Vagina (tissue), 2 donors: ENCODE data around the gene HIVEP2.

Experiments used
- POLR2A ChIP-seq, 2 donors: fragments of 450-650 bp; IDR thresholded peaks; one replicate each; pipeline ENCODE4 v1.6.1; 2017; ENCODE audit warnings: antibody characterized with exemption in 2 of 2, mild to moderate bottlenecking in 2 of 2, moderate library complexity in 2 of 2
- TF ChIP-seq, protein P1 (sequence below), 3 experiments: fragments of 450-650 bp in 2 of 3; fragments of 200-600 bp in 1 of 3; sonication (generic) in 1 of 3; IDR thresholded peaks; one replicate each; pipeline ENCODE4 v1.5.1; 2017 to 2019; ENCODE audit warnings: antibody characterized with exemption in 3 of 3, mild to moderate bottlenecking in 2 of 3, moderate library complexity in 2 of 3

DNA sequence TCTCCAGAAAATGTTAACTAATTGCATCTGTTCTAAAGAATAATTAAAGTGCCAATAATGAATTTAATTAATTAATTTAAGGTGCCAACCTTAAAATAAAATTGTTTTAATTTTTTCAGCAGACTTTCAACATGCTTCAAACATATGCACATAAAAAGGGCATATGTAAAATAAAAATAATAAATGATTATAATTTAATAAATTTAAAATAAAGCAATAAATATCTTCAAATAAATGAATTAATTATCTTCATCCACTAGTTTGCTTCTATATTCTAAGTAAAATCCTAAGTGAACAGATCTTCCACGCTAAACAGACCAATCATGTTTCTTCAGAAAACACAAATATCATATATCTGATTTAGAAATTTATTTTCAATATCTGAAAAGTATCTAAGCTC is 119.2 kb downstream of the HIVEP2 start:
- TF ChIP-seq, protein P1, sequence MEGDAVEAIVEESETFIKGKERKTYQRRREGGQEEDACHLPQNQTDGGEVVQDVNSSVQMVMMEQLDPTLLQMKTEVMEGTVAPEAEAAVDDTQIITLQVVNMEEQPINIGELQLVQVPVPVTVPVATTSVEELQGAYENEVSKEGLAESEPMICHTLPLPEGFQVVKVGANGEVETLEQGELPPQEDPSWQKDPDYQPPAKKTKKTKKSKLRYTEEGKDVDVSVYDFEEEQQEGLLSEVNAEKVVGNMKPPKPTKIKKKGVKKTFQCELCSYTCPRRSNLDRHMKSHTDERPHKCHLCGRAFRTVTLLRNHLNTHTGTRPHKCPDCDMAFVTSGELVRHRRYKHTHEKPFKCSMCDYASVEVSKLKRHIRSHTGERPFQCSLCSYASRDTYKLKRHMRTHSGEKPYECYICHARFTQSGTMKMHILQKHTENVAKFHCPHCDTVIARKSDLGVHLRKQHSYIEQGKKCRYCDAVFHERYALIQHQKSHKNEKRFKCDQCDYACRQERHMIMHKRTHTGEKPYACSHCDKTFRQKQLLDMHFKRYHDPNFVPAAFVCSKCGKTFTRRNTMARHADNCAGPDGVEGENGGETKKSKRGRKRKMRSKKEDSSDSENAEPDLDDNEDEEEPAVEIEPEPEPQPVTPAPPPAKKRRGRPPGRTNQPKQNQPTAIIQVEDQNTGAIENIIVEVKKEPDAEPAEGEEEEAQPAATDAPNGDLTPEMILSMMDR (IDR thresholded peaks at IDR 0.05) = no peak
- no peak for TF ChIP-seq POLR2A (IDR thresholded peaks at IDR 0.05)
